WI38 (cell line): Measurements from ENCODE around the gene NEK7.

Experiments used
- H3K4me3 ChIP-seq: 2 replicates; pipeline ENCODE4 v1.5.1; 2011; ENCODE audit warnings: low read depth, mild to moderate bottlenecking, control low read depth, low read length
- TF ChIP-seq, protein P1 (sequence below): IDR thresholded peaks from 2 replicates; pipeline ENCODE4 v1.5.1; 2012; ENCODE audit warnings: low read depth, mild to moderate bottlenecking, control low read depth, low read length

Gene NEK7

DNA sequence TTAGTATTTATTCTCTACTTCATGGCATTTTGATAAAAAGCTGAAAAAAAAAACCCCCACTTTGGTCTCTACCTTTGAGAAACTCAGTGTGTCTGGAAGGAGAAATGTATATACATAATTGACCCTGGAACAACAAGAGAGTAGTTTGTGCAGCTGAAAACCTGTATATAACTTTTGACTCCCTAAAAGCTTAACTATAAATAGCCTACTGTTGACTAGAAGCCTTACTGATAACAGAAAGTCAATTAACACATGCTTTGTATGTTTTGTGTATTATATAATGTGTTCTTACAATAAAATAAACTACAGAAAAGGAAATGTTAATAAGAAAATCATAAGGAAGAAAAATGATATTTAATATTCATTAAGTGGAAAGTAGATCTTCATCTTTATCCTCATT is 88.0 kb downstream of the NEK7 start:
- TF ChIP-seq, protein P1, sequence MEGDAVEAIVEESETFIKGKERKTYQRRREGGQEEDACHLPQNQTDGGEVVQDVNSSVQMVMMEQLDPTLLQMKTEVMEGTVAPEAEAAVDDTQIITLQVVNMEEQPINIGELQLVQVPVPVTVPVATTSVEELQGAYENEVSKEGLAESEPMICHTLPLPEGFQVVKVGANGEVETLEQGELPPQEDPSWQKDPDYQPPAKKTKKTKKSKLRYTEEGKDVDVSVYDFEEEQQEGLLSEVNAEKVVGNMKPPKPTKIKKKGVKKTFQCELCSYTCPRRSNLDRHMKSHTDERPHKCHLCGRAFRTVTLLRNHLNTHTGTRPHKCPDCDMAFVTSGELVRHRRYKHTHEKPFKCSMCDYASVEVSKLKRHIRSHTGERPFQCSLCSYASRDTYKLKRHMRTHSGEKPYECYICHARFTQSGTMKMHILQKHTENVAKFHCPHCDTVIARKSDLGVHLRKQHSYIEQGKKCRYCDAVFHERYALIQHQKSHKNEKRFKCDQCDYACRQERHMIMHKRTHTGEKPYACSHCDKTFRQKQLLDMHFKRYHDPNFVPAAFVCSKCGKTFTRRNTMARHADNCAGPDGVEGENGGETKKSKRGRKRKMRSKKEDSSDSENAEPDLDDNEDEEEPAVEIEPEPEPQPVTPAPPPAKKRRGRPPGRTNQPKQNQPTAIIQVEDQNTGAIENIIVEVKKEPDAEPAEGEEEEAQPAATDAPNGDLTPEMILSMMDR, result no peak

DNA sequence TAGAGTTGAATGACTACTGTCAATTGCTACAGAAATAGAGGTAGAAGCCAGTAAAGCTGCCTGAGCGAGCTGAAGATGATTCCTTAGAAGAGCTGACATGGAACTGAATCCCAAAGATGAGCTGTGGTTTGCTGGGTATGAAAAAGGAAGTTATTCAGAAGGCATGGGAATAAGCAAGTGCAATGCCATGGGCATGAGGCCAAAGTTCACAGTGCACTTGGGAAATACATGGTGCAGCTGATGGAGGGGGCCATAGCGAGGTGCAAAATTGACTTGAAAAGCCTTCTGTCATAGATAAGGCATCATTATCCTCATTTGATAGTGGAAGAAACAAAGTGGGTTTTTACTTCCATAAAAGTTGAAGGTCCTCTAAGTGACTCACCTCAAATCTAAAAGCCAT is 88.6 kb downstream of the NEK7 start:
- no peak overlapping the region for H3K4me3 ChIP-seq
- TF ChIP-seq, protein P1, result no peak

More for the DNA sequence above, 88.0 kb downstream of the NEK7 start:
- H3K4me3 ChIP-seq, result no peak overlapping the region

DNA sequence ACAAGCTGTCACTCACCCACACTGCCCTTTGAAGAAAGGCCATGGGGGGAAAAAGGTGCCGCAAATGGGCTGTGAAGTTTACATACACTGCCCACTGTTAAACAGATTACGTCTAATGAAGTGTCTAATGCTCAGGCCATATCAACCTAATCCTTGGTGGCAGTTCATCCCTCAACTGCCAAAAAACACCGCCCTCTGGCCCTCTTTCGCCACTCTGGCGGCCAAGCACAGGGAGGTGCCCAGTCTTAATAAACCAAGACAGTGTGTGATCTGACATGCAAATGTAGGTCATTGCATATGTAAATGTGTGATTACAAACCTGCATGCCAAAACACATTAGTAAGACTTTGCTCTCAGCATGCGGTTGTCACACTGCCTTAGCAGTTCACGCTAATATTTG is 89.5 kb downstream of the NEK7 start:
- TF ChIP-seq, protein P1, result no peak

DNA sequence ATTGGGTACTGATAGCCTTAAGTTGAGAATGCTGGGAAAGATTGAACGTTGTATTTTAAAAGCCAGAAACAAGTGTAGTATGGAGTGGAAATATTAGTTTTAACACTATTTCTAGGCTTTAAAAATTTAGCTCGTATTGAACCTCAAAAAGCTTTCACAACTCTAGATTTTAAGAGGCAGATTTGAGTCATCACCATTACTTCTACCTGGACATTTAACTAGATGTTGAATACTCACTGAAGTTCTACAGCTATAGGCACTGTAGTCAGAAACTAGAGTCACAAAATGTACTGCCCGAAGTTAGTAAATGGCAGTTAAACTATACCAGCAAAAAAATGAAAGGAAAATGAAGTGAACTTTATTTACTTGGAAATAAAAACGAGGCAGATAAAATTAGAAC is 96.5 kb downstream of the NEK7 start:
- TF ChIP-seq, protein P1, result no peak

More for the DNA sequence above, 89.5 kb downstream of the NEK7 start:
- H3K4me3 ChIP-seq, result no peak overlapping the region

DNA sequence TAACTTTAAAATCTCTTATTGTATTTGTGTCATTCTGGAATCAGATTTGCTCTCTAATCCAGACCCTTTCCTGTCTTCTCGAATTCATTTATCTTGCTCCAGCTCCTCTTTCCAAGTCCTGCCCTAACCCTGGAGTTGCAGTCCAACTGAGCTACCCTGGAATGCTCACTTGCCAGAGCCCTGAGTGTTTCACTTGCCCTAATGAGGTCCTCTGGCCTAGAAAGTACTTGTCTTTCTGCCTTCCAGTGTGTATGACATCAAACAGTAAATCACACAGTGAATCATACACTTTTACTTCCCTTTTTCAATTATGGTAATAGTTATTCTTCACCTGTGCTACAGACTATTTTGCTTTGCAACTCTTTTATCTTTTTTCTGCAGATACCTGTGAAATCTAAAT is 96.9 kb downstream of the NEK7 start:
- no peak overlapping the region for H3K4me3 ChIP-seq

More for the DNA sequence above, 96.5 kb downstream of the NEK7 start:
- H3K4me3 ChIP-seq, result no peak overlapping the region

DNA sequence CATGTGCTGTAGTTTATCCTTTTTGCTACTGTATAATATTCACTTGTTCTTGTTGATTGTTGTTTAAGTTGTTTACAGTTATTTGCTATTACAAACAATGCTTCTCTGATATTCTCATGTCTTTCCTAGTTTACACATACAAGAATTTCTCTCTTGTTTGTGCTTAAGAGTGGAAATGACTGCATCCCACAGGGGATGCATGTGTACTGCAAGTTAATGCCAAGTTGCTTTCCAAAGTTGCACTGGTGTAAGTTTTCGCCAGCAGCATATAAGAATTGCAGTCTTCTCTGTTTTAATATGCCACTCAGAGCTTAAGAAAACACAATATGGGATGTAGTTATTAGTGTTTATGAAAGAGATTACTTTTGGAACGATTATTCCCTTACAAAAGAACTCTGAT is 97.7 kb downstream of the NEK7 start:
- TF ChIP-seq, protein P1, result no peak
- H3K4me3 ChIP-seq, result no peak overlapping the region

More for the DNA sequence above, 96.9 kb downstream of the NEK7 start:
- TF ChIP-seq, protein P1, result no peak

DNA sequence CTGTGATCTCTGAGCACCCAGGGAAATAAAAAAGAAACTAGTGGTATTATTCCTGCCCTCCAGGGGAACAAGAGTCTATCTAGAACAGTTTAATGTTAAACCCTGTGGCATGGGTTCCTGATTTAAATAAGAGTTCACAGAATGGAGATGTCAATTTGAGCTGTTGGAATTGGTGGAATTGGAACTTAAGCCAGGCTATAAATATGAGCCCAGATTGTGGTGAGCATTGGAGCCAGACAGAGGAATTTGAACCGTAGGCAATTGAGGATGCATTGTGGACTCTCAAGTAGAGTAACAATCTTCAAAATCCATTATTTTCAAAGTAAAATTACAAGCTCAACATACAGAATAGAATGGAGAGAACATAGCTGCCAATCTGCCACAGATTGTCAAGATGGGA is 98.2 kb downstream of the NEK7 start:
- TF ChIP-seq, protein P1, result no peak
- H3K4me3 ChIP-seq, result no peak overlapping the region
